HG03280 (cell line): ENCODE measurements around the gene MIA2.
"Not testable (repeated sequence)": the region's sequence is repeated elsewhere in the genome, so short reads cannot be mapped to it uniquely, and the experiment has no call there.

Experiments
- ATAC-seq: cut with Tn5 transposase; IDR thresholded peaks from one replicate; pipeline ENCODE4 v1.9.1; 2021; ENCODE audit warnings: mild to moderate bottlenecking, moderate library complexity; ENCODE audit not compliant: unreplicated experiment

The MIA2 gene

GRCh38 chr14:39266525-39266870 is 32.8 kb downstream of the MIA2 start:
- ATAC-seq = peak; percentile 34

DNA sequence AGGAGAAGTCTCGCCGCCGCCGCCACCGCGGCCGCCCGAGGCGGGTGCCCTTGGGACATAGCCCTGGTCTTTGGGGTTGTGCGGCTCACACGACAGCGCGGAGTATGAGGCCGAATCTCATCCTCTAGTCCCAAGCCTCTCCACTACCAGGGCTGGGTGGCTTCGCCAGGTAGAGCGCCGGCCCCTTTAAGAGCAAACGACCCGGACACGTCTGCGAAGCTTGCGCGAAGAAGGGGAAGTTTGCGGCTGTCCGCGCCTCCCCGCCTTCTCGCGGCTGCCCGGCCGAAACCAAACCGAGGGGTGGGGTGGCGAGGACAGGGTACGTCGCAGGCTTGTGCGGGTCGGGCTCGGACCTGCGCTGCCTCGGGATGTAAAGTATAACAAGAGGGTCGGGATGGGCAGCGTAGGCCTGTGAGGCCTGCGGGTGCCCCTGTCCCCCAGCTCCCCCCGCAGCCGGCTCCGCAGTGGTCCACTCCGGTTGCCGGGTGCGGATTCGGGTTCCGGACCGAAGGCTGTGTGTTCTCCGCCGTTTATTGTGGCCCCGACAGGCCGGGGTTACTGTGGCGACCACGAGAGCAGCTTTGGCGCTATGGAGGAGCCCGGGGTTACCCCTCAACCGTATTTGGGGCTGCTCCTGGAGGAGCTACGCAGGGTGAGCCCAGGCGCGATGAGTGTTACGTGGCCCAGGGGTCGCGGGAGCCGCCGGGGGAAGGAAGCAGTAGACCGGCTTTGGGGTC is 33.3 kb downstream of the MIA2 start:
- ATAC-seq = peak; percentile 87

GRCh38 chr14:39267608-39268005 is 33.9 kb downstream of the MIA2 start:
- peak; percentile 11 for ATAC-seq

- ATAC-seq = no peak
Observed at GRCh38 chr14:39268393-39268792, 34.7 kb downstream of the MIA2 start.

GRCh38 chr14:39272918-39273317 is 39.2 kb downstream of the MIA2 start:
- ATAC-seq = no peak

DNA sequence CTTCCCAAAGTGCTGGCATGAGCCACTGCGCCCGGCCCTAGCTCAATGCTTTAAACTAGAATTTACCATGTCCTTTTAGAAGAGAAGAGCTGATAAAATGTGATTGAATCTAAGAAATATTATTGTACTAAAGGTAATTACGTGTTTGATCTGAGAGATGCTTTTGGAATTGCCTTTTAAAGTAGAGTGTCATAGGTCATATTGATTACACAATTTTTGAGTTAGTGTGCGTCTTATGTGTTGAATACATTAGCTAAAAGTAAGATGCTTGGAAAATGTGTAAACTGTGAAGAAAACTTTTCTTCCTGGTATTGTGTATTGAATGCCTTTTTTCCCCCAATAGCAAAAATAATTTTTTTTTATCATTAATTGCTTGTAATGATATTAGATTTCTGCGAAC is 41.7 kb downstream of the MIA2 start:
- ATAC-seq = no peak

- ATAC-seq = no peak
Observed at GRCh38 chr14:39276005-39276404, 42.3 kb downstream of the MIA2 start.

DNA sequence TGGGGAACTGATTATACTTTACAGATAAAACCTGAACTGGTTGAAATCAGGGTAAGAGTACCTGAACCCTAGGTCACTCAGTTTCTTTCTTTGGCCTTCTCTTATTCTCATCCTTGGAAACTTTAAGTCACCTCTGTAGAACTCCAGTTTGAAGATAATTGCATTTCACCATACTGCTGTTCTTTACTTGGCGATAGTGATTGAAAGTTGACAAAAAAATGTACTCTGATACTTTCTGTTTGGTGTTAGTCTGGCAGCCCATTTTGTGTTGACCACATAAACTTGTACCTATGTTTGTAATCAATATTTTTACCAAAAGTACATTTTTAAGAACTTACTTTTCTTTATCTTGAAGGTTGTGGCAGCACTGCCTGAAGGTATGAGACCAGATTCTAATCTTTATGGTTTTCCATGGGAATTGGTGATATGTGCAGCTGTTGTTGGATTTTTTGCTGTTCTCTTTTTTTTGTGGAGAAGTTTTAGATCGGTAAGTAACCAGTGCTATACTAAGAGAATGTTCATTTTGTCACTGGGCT is 42.9 kb downstream of the MIA2 start:
- ATAC-seq = no peak

DNA sequence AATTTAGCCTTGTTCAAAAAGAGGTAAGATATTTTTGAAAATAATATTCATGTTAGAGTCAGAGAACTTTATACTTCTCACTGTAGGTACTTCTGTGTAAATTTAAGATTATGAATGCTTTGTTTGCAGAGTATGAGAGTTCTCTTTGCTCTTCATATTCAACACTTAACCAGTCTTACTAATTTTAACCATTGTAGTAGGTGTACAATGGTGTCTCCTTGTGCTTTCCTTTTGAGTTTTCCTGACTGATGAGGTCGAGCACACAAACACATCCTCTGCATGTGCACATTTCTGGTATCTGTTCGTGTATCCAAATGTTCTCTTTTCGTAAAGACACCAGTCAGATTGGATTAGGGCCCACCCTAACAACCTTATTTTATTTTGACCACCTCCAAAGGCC is 45.8 kb downstream of the MIA2 start:
- no peak for ATAC-seq

GRCh38 chr14:39280678-39281077 is 47.0 kb downstream of the MIA2 start:
- not testable (repeated sequence) for ATAC-seq

DNA sequence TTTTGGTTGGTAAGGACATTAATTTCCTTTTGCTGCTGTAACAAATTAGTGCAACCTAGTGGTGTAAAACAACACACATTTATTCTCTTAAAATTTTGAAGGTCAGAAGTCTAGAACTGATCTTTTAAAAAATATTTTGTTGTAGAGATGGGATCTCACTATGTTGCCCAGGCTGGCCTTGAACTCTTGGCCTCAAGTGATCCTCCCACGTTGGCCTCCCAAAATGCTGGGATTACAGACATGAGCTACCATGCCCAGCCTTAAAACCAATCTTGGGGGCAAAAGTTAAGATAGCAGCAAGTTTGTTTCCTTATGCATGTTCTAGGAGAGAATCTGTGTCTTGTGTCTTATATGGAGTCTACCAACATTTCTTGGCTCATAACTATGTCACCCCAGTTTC is 55.8 kb downstream of the MIA2 start:
- ATAC-seq = no peak

DNA sequence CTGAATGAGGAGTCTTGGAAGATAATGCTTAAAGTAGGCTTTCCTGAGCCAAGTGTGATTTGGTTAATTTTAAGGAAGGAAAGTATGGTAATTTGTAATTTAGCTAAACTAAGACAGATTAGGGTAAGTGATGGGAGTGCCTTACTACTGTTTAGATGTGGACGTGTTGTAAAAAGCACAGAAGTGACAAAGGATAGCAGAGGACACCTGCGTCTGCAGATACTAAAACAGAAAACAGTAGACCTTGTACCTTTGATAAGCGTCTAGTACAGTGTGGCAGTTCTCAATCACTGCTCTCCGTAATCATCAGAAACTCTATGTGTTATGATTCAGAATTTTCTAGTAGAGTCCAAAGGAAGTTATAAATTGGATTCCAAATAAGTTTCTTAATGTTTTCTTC is 58.0 kb downstream of the MIA2 start:
- ATAC-seq = no peak

DNA sequence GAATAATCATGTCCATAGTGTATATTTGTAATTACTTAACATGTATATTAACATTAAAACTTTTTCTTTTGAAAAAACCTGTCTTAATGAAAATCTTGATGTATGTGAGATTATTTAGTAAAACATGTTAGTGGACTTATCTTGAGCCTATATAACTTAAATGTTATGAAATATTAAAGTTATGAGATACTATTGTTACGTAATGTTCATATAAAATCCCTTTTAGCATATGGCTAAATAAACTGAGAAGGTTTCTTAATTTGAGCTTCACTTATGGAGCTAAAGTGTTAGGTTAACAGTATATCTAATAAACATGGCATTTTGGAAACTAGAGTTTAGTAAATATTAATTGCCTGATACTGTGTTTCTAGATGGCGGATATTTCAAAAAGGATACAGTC is 59.9 kb downstream of the MIA2 start:
- ATAC-seq = no peak

DNA sequence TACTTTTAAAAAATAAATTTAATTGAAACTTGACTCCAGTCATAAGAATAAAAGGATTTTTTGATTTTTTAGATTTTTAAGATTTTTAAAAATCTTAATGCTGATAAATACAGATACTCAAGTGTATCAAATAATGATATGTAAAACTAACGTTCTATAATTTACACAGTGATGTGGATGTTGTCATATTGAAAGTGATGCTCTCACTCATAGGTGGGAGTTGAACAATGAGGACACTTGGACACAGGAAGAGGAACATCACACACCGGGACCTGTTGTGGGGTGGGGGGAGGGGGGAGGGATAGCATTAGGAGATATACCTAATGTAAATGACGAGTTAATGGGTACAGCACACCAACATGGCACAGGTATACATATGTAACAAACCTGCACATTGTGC is 66.7 kb downstream of the MIA2 start:
- not testable (repeated sequence) for ATAC-seq

- ATAC-seq = no peak
Observed at GRCh38 chr14:39302124-39302810, 68.6 kb downstream of the MIA2 start.

- ATAC-seq = no peak
Observed at GRCh38 chr14:39303115-39303514, 69.4 kb downstream of the MIA2 start.

DNA sequence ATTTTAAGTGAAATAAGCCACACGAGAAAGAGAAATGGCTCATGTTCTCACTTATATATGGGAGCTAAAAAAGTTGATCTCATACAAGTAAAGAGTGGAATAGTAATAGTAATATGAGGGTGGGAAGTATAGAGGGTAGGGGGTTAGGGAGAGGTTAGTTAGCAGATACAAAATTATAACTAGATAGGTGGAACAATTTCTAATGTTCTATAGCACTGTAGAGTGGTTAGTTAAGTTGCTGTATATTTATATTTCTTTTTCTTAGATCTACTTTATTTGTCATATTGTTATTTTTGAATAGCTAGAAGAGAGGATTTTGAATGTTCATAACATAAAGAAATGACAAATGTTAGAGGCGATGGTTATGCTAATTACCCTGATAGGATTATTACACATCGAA is 74.1 kb downstream of the MIA2 start:
- no peak for ATAC-seq

GRCh38 chr14:39310051-39310450 is 76.3 kb downstream of the MIA2 start:
- no peak for ATAC-seq

DNA sequence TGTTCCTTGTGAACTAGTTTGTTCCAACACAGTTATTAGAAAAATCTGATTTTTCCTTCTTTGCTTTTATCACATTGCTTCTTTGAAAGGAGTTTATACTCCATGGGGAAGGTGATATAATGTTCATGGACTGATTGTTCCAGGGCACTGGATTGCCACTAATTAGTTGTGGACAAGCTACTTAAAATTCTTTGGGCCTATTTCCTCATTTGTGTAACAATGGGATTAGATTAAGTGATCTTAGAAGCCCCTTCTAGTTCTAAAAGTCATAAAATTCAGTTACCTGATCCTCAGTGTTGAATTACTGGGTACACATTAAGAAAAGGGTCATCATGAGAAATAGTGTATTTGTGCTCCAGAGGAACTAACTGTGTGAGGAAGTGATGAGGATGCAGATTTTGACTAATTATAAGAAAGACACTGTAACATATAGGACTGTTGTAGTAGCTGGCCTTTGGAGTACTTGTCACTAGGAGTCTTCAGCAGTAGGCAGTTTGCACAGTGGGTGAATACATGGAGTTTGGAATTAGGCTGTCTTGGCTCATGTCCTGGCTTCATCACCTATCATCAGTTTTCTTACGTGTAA is 82.2 kb downstream of the MIA2 start:
- no peak for ATAC-seq

- ATAC-seq = no peak
Observed at GRCh38 chr14:39316830-39317553, 83.3 kb downstream of the MIA2 start.

GRCh38 chr14:39318574-39318973 is 84.9 kb downstream of the MIA2 start:
- ATAC-seq = no peak
